22Rv1 (cell line): ENCODE data around the gene PCSK5.

Experiments used
- ZFX ChIP-seq: fragments of 450-650 bp; IDR thresholded peaks from 2 replicates; pipeline ENCODE4 v1.6.1; 2017; ENCODE audit warnings: antibody characterized with exemption, borderline replicate concordance
- TF ChIP-seq, protein P1 (sequence below): fragments of 450-650 bp; IDR thresholded peaks from 2 replicates; pipeline ENCODE4 v1.5.1; 2017; ENCODE audit warnings: mild to moderate bottlenecking

DNA sequence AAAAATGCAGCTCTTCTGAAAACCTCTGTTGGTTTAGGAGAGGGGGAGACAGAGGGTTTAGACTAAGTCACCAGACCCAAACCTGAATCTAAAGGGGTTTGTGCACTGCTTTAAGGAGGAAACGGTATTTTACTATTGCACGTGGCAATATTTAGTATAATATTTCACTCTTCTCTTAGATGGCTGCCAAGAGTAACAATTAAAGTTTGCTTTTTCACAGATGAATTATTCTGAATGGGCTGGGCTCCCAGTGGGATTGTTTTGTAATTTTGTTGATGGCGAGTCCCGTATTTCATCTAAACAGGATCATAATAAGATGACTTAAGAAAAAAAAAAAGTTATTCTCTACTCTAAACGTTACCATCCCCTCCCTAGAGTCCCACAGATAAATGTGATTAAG lies 245.4 kb downstream of the PCSK5 start:
- TF ChIP-seq, protein P1, sequence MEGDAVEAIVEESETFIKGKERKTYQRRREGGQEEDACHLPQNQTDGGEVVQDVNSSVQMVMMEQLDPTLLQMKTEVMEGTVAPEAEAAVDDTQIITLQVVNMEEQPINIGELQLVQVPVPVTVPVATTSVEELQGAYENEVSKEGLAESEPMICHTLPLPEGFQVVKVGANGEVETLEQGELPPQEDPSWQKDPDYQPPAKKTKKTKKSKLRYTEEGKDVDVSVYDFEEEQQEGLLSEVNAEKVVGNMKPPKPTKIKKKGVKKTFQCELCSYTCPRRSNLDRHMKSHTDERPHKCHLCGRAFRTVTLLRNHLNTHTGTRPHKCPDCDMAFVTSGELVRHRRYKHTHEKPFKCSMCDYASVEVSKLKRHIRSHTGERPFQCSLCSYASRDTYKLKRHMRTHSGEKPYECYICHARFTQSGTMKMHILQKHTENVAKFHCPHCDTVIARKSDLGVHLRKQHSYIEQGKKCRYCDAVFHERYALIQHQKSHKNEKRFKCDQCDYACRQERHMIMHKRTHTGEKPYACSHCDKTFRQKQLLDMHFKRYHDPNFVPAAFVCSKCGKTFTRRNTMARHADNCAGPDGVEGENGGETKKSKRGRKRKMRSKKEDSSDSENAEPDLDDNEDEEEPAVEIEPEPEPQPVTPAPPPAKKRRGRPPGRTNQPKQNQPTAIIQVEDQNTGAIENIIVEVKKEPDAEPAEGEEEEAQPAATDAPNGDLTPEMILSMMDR = no peak
- no peak for TF ChIP-seq ZFX
